HUES48 (cell line): ENCODE results near the gene PARN.
"Not testable (repeated sequence)": the region's sequence is repeated elsewhere in the genome, so short reads cannot be mapped to it uniquely, and the experiment has no call there.

Experiments
- H3K27ac ChIP-seq: one replicate; pipeline ENCODE4 v1.7.0; 2013; ENCODE audit warnings: low read depth, low read length, inconsistent platforms
- H3K27me3 ChIP-seq: 2 replicates; pipeline ENCODE4 v1.6.1; 2013; ENCODE audit warnings: mild to moderate bottlenecking, low read length; ENCODE audit not compliant: control insufficient read depth, insufficient read depth
- H3K36me3 ChIP-seq: 2 replicates; pipeline ENCODE4 v1.6.1; 2013; ENCODE audit warnings: low read length; ENCODE audit not compliant: control insufficient read depth, insufficient read depth
- H3K4me1 ChIP-seq: 2 replicates; pipeline ENCODE4 v1.6.1; 2013; ENCODE audit warnings: mild to moderate bottlenecking, low read length; ENCODE audit not compliant: control insufficient read depth, insufficient read depth
- H3K4me3 ChIP-seq: 2 replicates; pipeline ENCODE4 v1.5.1; 2013; ENCODE audit warnings: mild to moderate bottlenecking, low read depth, low read length
- H3K9ac ChIP-seq: 2 replicates; pipeline ENCODE4 v1.6.1; 2013; ENCODE audit warnings: mild to moderate bottlenecking, low read depth, low read length, moderate library complexity
- H3K9me3 ChIP-seq: 2 replicates; pipeline ENCODE4 v1.6.1; 2013; ENCODE audit warnings: low read length; ENCODE audit not compliant: control insufficient read depth, insufficient read depth

PARN gene

DNA sequence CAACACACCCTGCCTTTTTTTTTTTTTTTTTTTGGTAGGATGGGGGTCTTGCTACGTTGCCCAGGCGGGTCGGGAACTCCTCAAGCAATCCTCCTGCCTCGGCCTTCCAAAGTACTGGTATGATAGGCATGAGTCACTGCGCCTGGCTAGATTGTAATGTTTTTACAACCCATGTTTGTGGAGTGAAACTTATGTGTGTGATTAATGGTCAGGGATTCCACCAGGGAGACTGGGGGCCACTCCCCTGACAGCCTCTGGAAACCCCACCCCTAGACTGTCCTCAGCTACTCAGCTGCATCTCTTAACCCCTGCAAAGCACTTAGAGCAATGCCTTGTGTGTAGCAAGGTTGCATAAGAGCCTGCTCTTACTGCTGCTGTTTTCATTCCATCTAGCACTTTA, 220.5 kb downstream of the PARN start:
- Histone ChIP-seq H3K9ac (no peak overlapping the region), H3K4me3 (no peak overlapping the region), H3K4me1 (no peaks in the 10 kb centered on the region), H3K27me3 (no peaks in the 10 kb centered on the region), H3K36me3 (no peaks in the 10 kb centered on the region), H3K9me3 (no peaks in the 10 kb centered on the region), H3K27ac (no peak overlapping the region)

DNA sequence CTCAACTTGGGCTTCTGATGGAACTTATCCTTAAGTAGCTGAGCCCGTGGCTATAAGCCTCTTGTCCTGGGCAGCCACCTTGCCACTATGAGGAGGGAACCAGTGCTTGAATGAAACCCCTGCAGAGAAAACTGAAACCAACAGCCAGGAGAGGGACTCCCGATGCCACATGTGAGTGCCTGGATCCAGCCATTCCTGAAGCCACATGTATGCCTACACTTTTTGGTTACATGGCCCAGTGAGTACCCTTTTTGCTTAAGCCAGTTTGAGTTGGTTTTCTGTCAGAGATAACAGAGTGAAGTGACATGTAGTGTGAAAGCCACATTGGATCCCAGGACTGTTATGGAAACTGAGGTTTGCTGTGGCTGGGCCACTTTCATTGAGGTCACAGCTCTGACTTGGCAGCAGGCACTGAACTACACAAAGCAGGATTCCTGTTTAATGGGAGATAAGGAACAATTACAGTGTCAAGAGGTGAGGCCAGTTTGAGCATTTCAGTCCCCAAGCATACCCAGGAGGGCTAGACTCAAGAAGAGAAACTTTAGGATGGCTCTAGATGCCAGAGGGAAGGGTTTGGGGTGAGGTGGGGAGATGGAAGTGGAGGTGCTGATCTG, 222.2 kb downstream of the PARN start:
- H3K27ac ChIP-seq: no peak overlapping the region
- H3K4me1 ChIP-seq: no peaks in the 10 kb centered on the region
- H3K9ac ChIP-seq: no peak overlapping the region
- no peaks in the 10 kb centered on the region for H3K9me3 ChIP-seq
- H3K36me3 ChIP-seq: no peaks in the 10 kb centered on the region
- H3K4me3 ChIP-seq: no peak overlapping the region
- H3K27me3 ChIP-seq: no peaks in the 10 kb centered on the region

DNA sequence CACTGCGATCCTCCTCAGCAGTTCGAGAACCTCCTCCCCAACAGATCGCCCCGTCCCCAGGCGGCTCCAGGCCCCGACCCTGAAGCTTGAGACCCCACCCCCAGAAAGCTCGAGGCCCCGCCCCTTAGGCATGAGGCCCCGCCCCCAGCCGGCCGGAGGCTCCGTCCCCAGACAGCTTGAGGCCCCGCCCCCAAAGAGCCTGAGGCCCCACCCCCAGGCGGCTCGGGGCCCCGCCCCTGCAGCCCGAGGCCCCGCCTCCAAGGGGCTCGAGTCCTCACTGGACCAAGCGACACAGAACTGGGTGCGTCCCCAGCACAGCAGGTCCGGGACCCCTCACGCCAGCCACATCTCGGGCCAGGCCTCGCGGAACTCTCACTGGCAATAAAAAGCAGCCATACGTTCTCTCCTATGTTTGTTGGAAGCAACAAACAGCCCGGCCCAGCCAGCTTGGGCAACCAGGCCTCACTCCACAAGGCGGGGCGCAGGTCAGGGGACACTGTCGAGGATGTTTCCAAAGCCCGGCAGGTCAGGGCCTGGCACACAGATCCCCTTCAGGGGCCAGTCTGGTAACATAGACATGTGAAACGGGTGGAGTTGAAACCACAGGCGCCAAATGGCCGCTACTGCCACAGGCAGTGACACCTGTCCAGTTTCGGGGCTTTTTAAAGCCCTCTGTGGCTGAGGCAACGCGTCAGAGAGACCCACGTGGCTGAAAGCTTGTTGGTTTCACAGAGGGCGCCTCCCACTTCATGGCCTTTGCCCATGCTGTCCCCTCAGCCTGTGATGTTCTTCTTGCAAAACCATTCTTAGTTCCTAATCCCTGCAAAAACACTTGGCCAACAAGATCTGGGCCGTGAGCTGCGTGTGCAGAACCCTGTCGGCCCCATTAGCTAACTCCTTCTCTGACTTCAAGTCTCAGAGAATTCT, 224.2 kb downstream of the PARN start:
- Histone ChIP-seq H3K4me1 (no peaks in the 10 kb centered on the region; the same call in 1 of the 2 replicates), H3K9ac (no peak overlapping the region), H3K27me3 (no peaks in the 10 kb centered on the region), H3K4me3 (peak overlapping the region; percentile 37; the same call in 1 of the 2 replicates), H3K27ac (no peak overlapping the region), H3K36me3 (no peaks in the 10 kb centered on the region), H3K9me3 (no peaks in the 10 kb centered on the region)

DNA sequence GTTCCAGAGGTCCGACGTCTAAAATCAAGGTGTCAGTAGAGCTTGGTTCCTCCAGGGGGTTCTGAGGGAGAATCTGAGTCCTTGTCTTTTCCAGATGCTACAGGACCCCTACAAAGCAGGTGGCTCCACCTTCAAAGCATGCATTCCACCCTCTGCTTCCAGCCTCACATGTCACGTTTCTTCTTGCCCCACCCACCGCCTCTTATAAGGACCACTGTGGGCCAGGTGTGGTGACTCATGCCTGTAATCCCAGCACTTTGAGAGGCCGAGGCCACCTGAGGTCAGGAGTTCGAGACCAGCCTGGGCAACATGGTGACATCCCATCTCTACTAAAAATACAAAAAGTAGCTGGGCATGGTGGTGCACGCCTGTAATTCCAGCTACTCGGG, 227.1 kb downstream of the PARN start:
- not testable (repeated sequence) for H3K4me3 ChIP-seq, H3K27ac ChIP-seq, H3K9ac ChIP-seq, H3K36me3 ChIP-seq, H3K9me3 ChIP-seq, H3K4me1 ChIP-seq, H3K27me3 ChIP-seq

DNA sequence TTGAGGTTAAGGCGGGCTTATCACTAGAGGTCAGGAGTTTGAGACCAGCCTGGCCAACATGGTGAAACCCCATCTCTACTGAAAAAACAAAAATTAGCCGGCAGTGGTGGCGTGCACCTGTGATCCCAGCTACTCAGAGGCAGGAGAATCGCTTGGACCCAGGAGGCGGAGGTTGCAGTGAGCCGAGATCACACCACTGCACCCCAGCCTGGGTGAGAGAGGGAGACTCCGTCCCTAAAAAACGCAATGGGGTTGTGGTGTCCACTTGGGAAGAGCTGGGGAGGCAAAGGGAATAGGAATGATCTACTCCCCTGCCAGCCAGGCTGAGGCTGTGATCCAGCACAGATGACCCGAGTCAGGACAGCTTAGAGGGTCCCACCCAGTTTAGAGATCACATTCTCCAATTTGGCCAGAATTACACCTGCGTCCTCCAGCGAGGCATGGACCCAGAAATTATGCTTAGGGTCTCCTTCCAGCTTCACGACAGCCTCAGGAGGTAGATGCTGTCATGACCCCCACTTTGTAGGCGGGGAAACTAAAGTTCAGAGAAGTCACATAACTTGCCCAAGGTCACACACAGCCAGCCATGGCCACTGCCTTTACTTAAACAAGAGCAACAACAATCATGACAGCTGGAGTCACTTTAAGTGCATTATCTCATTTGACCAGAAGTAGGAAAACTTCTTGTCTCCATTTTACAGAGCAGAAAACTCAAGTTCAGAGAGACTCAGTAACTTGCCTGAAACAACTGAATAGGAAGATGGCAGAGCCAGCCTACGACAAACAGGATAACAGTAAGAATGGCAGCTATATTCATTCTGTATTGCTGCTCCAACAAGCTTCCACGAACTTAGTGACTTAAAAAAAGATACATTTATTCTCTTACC, 227.7 kb downstream of the PARN start:
- not testable (repeated sequence) for H3K4me3 ChIP-seq, H3K36me3 ChIP-seq, H3K4me1 ChIP-seq, H3K9ac ChIP-seq, H3K27ac ChIP-seq, H3K27me3 ChIP-seq, H3K9me3 ChIP-seq

DNA sequence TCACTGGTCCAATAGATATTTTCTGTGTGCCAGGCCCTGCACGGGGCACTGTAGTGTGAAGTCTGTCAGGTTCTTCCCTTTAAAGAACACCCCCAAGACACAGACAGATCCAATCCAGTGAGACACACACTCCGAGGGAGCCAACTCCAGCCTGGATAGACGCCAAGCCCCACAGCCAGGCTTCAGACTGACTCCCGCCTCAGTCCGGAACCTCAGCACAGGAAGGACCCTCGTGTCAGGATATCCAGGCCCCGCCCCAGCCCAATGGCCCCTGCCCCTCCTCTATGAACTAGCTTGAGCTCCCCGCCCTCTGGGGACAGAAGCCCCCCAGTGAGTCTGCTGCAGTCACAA, 228.4 kb downstream of the PARN start:
- H3K4me1 ChIP-seq, H3K27ac ChIP-seq, H3K9ac ChIP-seq, H3K27me3 ChIP-seq, H3K36me3 ChIP-seq, H3K4me3 ChIP-seq, H3K9me3 ChIP-seq: not testable (repeated sequence)

DNA sequence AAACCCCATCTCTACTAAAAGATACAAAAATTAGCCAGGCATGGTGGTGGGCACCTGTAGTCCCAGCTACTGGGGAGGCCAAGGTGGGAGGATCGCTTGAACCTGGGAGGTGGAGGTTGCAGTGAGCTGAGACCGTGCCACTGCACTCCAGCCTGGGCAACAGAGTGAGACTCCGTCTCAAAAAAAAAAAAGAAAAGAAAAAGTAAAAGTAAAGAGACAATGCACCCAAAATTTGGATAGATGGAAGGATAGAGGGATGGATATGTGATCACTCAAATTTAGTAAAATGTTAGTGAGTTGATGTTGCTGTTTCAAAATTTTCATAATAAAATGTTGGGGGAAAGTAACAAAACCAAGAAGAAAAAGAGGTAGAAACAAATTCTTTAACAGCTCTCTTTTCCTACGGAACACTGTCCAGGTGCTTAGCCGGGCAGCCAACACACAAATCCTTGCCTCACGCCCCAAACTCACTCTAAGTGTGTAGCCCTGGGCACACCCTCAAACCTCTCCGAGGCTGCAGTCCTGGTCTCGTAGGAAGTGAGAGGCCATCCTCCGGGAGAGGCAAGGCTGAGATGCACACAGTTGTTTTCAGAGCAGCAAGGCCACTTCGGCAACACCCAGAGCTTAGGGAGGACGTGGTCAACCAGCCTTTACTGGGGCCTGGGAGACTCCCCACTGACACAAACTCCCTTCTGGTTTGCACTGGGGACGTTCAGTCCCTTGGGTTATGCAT, 228.9 kb downstream of the PARN start:
- not testable (repeated sequence) for H3K27me3 ChIP-seq, H3K4me1 ChIP-seq, H3K9me3 ChIP-seq, H3K36me3 ChIP-seq, H3K27ac ChIP-seq, H3K4me3 ChIP-seq, H3K9ac ChIP-seq

DNA sequence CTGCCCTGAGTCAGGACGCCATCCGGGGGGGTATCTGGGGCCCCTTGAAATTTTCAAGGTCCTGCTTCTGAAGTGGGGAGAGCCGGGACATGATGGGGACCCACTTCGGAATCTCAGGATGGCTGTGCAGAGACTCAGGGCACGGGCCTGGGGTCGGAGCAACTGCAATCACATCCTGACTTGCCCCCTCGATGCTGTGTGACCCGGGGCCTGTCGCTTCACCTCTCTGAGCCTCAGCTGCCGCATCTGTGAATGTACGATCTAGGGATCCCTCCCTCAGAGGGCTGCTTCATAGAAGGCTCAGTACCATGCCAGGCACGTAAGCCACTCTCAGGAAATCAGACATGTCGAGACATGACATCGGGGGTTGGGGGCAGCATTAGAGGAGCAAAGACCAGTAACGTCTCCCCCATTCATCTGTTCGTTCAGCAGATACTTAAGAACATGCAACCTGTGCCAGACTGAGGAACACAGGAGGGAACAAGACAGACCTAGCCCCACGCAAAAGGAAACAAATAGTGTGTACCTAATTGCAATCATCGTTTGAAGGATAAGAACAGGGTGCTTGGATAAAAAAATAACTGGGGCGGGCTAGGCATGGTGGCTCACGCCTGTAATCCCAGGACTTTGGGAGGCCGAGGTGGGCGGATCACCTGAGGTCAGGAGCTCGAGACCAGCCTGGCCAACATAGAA, 229.6 kb downstream of the PARN start:
- peak overlapping the region; percentile 11 for H3K27ac ChIP-seq
- no peak overlapping the region for H3K9ac ChIP-seq
- H3K36me3 ChIP-seq: no peaks in the 10 kb centered on the region
- no peaks in the 10 kb centered on the region for H3K9me3 ChIP-seq
- no peaks in the 10 kb centered on the region for H3K27me3 ChIP-seq
- H3K4me3 ChIP-seq: no peak overlapping the region
- H3K4me1 ChIP-seq: no peaks in the 10 kb centered on the region; the same call in 1 of the 2 replicates

DNA sequence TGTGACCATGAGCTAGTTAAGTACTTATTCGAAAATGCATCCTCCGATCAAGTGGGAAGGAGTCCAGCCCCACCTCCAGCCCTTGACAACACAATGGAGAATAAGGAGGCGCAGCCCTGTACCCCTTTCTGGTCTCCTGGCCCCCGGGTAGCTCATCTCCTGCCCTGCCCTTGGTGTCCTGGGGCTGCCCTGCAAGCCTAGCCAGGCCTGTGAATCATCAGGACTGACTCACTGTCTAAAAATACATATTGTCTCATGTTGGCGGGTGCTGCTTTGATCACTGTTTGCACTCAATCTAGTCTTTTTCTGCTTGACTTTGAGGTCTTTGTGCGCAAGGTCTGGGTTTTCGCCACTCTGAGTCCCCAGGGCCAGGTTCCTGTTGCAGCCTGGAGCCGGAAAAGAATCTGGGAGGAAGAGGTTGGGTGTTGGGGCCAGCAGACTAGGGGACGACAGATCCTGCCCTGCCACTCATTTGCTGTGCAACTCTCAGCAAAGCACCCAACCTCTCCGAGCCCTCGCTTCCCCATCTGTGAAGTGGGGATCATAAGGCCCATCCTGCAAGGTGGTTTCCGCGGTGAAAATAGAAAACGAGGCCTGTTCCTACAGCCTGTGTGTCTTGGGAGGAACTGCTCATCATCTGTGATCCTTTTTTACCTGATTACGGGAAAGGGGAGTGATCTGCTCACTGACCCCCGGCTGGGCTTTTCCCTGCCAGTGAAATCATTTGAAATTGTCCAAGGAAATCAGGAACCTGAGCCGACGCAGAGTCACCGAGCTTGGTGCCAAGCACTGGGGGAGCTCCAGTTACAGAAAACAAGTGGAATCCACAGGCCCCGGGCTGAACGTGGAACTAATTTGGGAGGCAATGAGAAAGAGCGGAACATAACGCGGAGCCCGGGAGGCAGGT, 230.4 kb downstream of the PARN start:
- Histone ChIP-seq H3K27ac (peak overlapping the region; percentile 11), H3K9ac (no peak overlapping the region), H3K4me3 (no peak overlapping the region), H3K9me3 (no peaks in the 10 kb centered on the region), H3K27me3 (no peaks in the 10 kb centered on the region), H3K4me1 (no peaks in the 10 kb centered on the region; the same call in 1 of the 2 replicates), H3K36me3 (no peaks in the 10 kb centered on the region)
